ENCODE measurements around the gene RNF113B.

The RNF113B gene

DNA sequence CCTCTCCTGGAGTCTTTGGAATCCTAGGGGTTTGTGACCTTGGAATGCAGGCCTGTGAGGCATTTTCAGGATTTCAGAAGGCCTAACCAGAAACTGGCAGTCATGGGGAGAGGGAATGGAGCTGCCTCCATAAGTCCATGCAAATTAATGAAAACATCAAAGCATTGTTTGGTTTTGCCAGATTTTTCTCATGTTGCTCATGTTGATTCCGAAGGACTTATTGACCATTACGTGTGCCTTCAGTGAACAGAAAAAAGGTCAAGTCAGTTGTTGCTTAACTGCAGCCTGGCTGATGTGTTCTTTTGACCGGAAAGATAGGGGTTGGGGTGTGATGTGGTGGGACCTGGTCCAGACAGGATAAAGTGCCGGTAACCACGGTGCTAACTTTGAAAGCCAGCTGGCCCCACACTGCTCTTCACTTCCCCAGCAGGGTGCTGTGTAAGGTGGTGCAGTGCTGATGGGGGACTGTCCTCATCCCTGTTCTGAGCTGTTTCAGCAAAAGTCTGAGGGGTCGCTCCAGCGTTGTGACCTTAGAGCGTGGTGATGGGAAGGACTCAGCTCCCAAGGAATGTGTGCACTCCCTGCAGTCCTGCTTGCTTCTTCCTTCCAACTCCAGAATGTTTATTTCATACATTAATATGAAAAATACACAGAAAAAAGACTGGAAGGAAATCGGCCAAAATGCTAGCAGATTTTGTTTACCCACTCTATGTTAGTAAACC is 3.5 kb downstream of the RNF113B start:
- no peak for DNase-seq

- DNase-seq, result no peak
Measured at GRCh38 chr13:98172590-98173422, 4.3 kb downstream of the RNF113B start.

- DNase-seq, result no peak
Measured at GRCh38 chr13:98171900-98172589, 5.0 kb downstream of the RNF113B start.

DNA sequence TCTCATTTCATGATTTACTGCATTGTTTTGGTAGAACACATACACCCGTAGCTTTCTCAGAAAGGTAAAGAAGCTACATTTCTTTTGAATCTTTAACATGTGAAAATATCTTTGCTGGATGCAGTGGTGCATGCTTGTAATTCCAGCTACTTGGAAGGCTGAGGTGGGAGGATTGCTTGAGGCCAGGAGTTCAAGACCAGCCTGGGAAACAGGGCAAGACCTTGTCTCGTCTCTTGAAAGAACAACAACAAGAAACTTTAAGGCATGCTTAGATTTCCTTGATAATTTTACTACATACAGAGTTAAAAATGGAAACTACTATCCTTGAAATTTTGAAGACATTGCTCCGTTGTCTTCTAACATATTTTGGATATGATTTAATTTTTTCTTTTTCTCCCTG is 7.7 kb downstream of the RNF113B start:
- no peak for DNase-seq

DNA sequence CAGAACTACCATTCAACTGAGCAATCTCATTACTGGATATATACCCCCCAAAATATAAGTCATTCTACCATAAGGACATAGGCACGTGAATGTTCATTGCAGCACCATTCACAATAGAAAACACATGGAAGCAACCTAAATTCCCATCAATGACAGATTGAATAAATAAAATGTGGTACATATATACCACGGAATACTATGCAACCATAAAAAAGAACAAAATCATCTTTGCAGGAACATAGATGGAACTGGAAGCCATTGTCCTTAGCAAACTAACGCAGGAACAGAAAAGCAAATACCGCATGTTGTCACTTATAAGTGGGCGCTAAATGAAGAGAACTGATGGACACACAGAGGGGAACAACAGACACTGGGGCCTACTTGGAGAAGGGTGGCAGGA is 14.1 kb downstream of the RNF113B start:
- DNase-seq, result no peak

DNA sequence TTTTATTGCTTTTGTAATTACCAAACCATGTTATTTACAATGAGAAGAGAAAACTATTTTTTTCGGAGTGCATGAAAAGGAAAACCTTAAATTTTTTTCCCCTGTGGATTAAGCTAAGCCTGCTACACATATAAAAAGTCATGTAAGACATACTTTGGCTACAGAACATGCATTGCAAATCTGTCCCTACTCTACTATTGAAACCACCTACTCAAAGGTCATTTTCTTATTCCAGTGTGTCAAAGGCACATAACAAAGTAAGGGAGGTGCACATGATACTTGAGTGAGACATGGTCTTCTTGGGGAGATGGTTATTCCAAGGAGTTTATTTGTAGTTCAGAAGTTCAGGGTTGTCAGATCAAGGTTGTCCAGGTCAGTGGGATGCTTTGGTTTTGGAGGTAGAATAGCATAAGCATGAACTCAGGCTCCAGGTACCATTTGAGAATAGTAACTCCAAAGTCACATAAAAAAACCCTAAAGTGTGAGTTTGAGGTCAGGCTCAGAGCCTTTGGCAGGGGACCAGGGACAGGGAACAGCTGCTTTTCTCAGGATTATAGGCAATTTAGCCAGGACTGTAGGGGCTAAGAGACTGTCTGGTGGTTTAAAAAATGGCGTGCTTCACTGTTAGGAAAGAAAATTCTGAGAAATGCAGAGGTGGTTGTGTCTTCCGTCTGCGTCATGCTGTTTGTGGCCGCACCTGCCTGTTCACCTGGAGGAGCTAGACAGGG is 18.7 kb downstream of the RNF113B start:
- no peak for DNase-seq

DNA sequence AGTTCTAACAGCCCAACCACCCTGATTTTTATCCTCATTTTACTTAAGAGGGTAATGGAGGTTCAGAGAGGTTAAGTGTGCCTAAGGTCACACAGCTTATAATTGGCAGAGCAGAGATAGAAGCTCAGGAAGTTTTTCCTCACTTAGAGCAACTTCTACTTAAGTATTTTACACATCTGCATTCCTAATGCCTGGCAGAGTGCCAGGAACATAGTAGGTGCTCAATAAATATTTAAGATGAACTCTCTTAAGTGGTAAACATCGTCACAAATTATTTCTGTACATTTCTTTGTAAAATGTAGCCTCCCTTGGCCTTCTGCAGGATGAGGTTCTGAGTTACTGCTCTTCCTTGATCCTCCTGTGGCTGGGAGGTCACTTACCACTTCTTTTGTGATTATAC is 19.5 kb downstream of the RNF113B start:
- no peak for DNase-seq

GRCh38 chr13:98157188-98157587 is 19.9 kb downstream of the RNF113B start:
- DNase-seq, result no peak

- no peak for DNase-seq
Measured at GRCh38 chr13:98156259-98156658, 20.8 kb downstream of the RNF113B start.

- DNase-seq, result no peak
Measured at GRCh38 chr13:98155475-98156109, 21.5 kb downstream of the RNF113B start.

- DNase-seq, result no peak
Measured at GRCh38 chr13:98150832-98151479, 26.1 kb downstream of the RNF113B start.

- DNase-seq, result no peak
Measured at GRCh38 chr13:98147521-98147920, 29.5 kb downstream of the RNF113B start.

GRCh38 chr13:98144801-98145350 is 32.2 kb downstream of the RNF113B start:
- no peak for DNase-seq

DNA sequence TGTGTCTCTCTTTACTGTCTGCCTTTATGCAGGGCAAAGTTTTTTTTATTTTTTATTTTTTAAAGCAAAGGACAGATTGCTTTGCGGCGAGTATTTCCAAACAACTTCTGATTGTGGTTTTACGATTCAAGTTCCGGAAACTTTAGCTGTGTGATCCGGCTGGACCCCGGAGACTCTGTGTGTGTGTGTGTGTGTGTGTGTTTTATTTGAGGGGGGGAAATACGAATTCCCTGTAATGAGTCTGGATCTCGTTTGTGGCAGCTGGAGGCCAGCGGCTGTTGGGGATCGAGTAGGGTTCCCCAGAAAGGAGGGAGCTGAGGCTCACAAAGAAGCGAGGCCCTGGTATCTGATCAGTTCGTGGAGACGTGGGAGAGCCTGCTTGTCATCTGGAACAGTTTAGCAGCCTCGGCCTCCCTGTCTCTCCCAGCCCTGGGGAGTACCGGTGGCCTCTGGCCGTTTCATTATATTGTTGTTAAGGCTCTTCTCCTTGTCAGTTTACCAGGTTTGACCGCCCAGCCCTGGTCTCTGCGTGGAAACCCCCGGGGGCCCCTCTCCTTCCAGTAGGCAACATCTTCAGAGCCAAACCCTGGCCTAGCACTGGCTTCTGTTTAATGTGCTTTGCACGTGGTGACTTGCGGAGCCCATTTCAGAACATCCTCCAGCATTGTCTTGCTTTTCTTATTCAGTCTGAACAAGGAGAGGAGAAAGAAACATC is 32.9 kb downstream of the RNF113B start:
- no peak for DNase-seq

DNA sequence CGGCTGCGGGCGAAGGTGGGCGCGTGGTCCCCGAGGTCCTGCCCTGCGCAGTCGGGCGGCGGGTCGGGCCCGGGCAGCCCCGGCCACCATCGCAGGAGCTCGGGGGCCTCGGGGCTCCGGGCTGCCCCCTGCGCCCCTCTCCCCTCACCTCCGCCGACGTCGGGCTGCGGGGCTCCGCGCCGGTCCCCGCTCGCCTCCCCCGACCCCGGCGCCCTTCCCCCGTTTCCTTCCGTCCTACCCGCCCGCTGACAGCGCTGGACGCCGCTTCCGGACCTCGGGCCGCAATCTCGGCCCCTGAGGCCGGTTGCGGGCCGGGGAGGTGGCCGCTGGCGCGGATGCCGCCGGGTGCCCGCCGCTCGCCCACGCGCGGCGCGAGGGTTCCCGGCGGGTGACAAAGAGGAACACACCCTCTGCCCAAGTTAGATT is 33.5 kb downstream of the RNF113B start:
- DNase-seq, result no peak

DNA sequence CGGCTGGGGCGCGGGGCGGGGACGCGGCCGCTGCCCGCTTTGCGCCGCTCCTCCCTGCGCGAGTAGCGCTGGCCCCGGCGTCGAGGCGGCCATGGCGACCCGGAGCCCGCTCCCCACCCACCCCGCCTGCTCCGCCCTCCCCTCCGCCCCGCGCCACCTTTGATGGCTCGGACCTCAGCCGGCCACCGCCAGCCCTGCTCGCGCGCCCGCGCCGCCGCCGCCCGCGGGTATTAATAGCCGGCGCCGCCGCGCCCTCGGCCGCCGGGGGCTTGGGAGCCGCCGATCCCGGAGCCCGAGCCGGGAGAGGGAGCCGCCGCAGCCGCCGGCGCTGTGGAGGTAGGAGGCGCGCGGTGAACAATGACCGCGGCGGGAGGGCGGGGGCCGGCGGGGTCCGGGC is 33.9 kb downstream of the RNF113B start:
- no peak for DNase-seq

- peak; percentile 60 for DNase-seq
Measured at GRCh38 chr13:98142380-98143156, 34.5 kb downstream of the RNF113B start, which contains the start of gene FARP1. FARP1 (plus strand) TSS chr13:98143094; CDS start chr13:98213243, 70,149 bp downstream.

GRCh38 chr13:98141509-98142379 is 35.3 kb downstream of the RNF113B start:
- no peak for DNase-seq

- no peak for DNase-seq
Measured at GRCh38 chr13:98141091-98141490, 36.0 kb downstream of the RNF113B start.

Measured in NCI-H1105 (cell line).